ENCODE results near the gene FAM98B. TPM values are rescaled to one million over a fixed set of nuclear protein-coding genes. Genes with fewer than 3 reads are reported as not detected.
A peak's percentile ranks its signal among the peaks of the same experiment; 100 is the strongest.

The FAM98B gene
- total and polyA plus RNA-seq, 9 of the 15 experiments (the other 6 are each of a cell fraction or from before 2014, with no cell fraction given): 3.1 to 42.0 (median 9.4) TPM

DNA sequence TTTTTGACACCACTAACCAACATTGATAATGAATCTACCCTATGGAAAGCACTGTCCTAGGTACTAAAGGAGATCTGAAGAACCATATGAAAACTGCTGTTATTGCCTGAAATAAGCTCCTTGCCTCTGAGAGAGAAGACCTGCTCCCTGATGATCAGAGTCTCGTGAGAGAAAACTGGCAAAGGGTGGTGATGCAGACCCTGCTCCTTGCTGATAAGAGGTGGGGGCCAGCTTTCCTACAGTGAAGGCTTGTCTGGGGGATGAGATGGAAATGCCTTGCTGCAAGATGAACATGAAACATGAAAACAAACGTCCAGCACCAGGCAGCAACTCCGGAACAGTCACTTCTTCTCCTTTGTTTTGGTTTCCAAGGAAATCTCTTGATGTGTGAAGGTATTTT, 78.8 kb downstream of the FAM98B start (continued):
- TF ChIP-seq, protein P1, sequence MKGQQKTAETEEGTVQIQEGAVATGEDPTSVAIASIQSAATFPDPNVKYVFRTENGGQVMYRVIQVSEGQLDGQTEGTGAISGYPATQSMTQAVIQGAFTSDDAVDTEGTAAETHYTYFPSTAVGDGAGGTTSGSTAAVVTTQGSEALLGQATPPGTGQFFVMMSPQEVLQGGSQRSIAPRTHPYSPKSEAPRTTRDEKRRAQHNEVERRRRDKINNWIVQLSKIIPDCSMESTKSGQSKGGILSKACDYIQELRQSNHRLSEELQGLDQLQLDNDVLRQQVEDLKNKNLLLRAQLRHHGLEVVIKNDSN (CRISPR knock-in tag; IDR thresholded peaks at IDR 0.05): no peak
- TF ChIP-seq THRA (IDR thresholded peaks at IDR 0.05) (no peak), ETV5 (CRISPR knock-in tag; IDR thresholded peaks at IDR 0.05; ENCODE audit: low read depth) (no peak), ZNF507 (tag; conservative IDR thresholded peaks at IDR 0.05) (no peak), MCM2 (IDR thresholded peaks at IDR 0.05; ENCODE audit: low read depth) (no peak), BHLHE40 (IDR thresholded peaks at IDR 0.05; ENCODE audit: low read length) (peak; percentile 58; the same call in 1 of the 2 replicates), ZNF134 (CRISPR knock-in tag; conservative IDR thresholded peaks at IDR 0.05) (no peak), ZBTB33 (CRISPR knock-in tag; IDR thresholded peaks at IDR 0.05) (no peak), GABPB1 (CRISPR knock-in tag; IDR thresholded peaks at IDR 0.05) (no peak), NFYB (IDR thresholded peaks at IDR 0.05; ENCODE audit: extremely low read depth, insufficient read length) (no peak), REST (IDR thresholded peaks at IDR 0.05; ENCODE audit: borderline replicate concordance) (peak; percentile 59), REST (CRISPR knock-in tag; IDR thresholded peaks at IDR 0.05; ENCODE audit: low read depth) (no peak), ARID1B (IDR thresholded peaks at IDR 0.05) (0 out of 2 replicates have a peak, but pooled peaks have one; percentile 9), ZNF76 (CRISPR knock-in tag; IDR thresholded peaks at IDR 0.05; ENCODE audit: borderline replicate concordance) (no peak), PHTF2 (CRISPR knock-in tag; IDR thresholded peaks at IDR 0.05) (no peak), CBFA2T3 (IDR thresholded peaks at IDR 0.05) (peak; percentile 73), E2F5 (CRISPR knock-in tag; IDR thresholded peaks at IDR 0.05) (no peak)
